ENCODE data around the gene SCAMP5.

- TF ChIP-seq CTCF (IDR thresholded peaks at IDR 0.05) (no peak), EZH2 (IDR thresholded peaks at IDR 0.05) (no peak), EZH2phosphoT487 (IDR thresholded peaks at IDR 0.05) (no peak)
Observed at GRCh38 chr15:75025548-75026260, 30.3 kb downstream of the SCAMP5 start.
